ENCODE measurements around the gene CDKN1C.

Gene CDKN1C

GRCh38 chr11:2890466-2891294 lies 5.1 kb upstream of the CDKN1C start:
- Histone ChIP-seq H4K8ac (ENCODE audit: low read depth, low read length) (no peak overlapping the region), H2AFZ (ENCODE audit: low read length) (peak overlapping the region; percentile 88), H3K36me3 (replicated peaks in 1 of 2; ENCODE audit: control insufficient read depth in 2 of 2, insufficient read depth in 2 of 2, low read length in 2 of 2) (no peaks in the 10 kb centered on the region), H2BK120ac (ENCODE audit: low read depth, low read length) (peak overlapping the region; percentile 56), H3K4me1 (ENCODE audit: control insufficient read depth in 2 of 2, insufficient read depth in 1 of 2, low read depth in 1 of 2, low read length in 2 of 2) (peaks cover 25 to 33% of the 10 kb centered on the region in 2 donors), H3K4ac (ENCODE audit: low read length) (peak overlapping the region; percentile 96), H2BK15ac (ENCODE audit: low read length) (peak overlapping the region; percentile 100), H3K9ac (ENCODE audit: low read depth, low read length, poor library complexity) (no peak overlapping the region), H3K4me3 (ENCODE audit: low read length in 2 of 2) (no peak overlapping the region), H4K91ac (ENCODE audit: low read depth, low read length, poor library complexity) (peak overlapping the region; percentile 94), H2BK12ac (ENCODE audit: low read length) (peak overlapping the region; percentile 93), H3K27ac (replicated peaks; ENCODE audit: low read length) (no peak overlapping the region), H3K79me1 (ENCODE audit: low read depth, low read length) (no peaks in the 10 kb centered on the region), H3K27me3 (ENCODE audit: control insufficient read depth in 3 of 3, insufficient read depth in 3 of 3, low read depth in 1 of 3, low read length in 3 of 3) (peaks cover 0 to 3% (median 2%) of the 10 kb centered on the region in 3 experiments), H2BK5ac (ENCODE audit: low read length) (peak overlapping the region; percentile 88), H3K18ac (ENCODE audit: low read length) (peak overlapping the region; percentile 96), H3K14ac (ENCODE audit: low read length) (peak overlapping the region; percentile 84), H2AK5ac (ENCODE audit: low read depth, low read length) (peak overlapping the region; percentile 99), H3K9me3 (replicated peaks in 1 of 2; ENCODE audit: control insufficient read depth in 2 of 2, insufficient read depth in 1 of 2, low read depth in 1 of 2, low read length in 2 of 2) (no peaks in the 10 kb centered on the region), H3K4me2 (ENCODE audit: insufficient read depth, low read length, poor library complexity, severe bottlenecking) (no peak overlapping the region), H3K23ac (ENCODE audit: low read depth, low read length, poor library complexity) (peak overlapping the region; percentile 75)
- WGBS, 2 donors (ENCODE audit: extremely low coverage in 2 of 2, insufficient read length in 2 of 2, insufficient replicate concordance in 1 of 2): no CpG with 5 or more reads among the region's 28 CpGs
- DNase-seq (ENCODE audit: low spot score): no peak

- Histone ChIP-seq H2AFZ (ENCODE audit: low read length) (no peak overlapping the region), H2BK5ac (ENCODE audit: low read length) (peak overlapping the region; percentile 88), H3K4me1 (ENCODE audit: control insufficient read depth in 2 of 2, insufficient read depth in 1 of 2, low read depth in 1 of 2, low read length in 2 of 2) (peaks cover 25 to 33% of the 10 kb centered on the region in 2 donors), H3K4me3 (ENCODE audit: low read length in 2 of 2) (no peak overlapping the region), H3K79me1 (ENCODE audit: low read depth, low read length) (peaks cover 7% of the 10 kb centered on the region), H4K8ac (ENCODE audit: low read depth, low read length) (no peak overlapping the region), H4K91ac (ENCODE audit: low read depth, low read length, poor library complexity) (peak overlapping the region; percentile 94), H3K9me3 (replicated peaks in 1 of 2; ENCODE audit: control insufficient read depth in 2 of 2, insufficient read depth in 1 of 2, low read depth in 1 of 2, low read length in 2 of 2) (no peaks in the 10 kb centered on the region), H3K23ac (ENCODE audit: low read depth, low read length, poor library complexity) (peak overlapping the region; percentile 17), H3K9ac (ENCODE audit: low read depth, low read length, poor library complexity) (peak overlapping the region; percentile 37), H3K4me2 (ENCODE audit: insufficient read depth, low read length, poor library complexity, severe bottlenecking) (no peak overlapping the region), H3K27ac (replicated peaks; ENCODE audit: low read length) (no peak overlapping the region), H3K18ac (ENCODE audit: low read length) (no peak overlapping the region), H3K27me3 (ENCODE audit: control insufficient read depth in 3 of 3, insufficient read depth in 3 of 3, low read depth in 1 of 3, low read length in 3 of 3) (peaks cover 0 to 9% (median 2%) of the 10 kb centered on the region in 3 experiments), H2BK15ac (ENCODE audit: low read length) (peak overlapping the region; percentile 100), H3K14ac (ENCODE audit: low read length) (no peak overlapping the region), H3K36me3 (replicated peaks in 1 of 2; ENCODE audit: control insufficient read depth in 2 of 2, insufficient read depth in 2 of 2, low read length in 2 of 2) (no peaks in the 10 kb centered on the region), H2BK12ac (ENCODE audit: low read length) (peak overlapping the region; percentile 92), H2AK5ac (ENCODE audit: low read depth, low read length) (peak overlapping the region; percentile 99), H3K4ac (ENCODE audit: low read length) (peak overlapping the region; percentile 97), H2BK120ac (ENCODE audit: low read depth, low read length) (peak overlapping the region; percentile 82)
- no peak for DNase-seq (ENCODE audit: low spot score)
- no CpG with 5 or more reads among the region's 16 CpGs for WGBS, 2 donors (ENCODE audit: extremely low coverage in 2 of 2, insufficient read length in 2 of 2, insufficient replicate concordance in 1 of 2)
Measured at GRCh38 chr11:2889362-2890273, 4.0 kb upstream of the CDKN1C start.

- no peak overlapping the region for H3K27ac ChIP-seq (replicated peaks; ENCODE audit: low read length)
- no peak overlapping the region for H2AK5ac ChIP-seq (ENCODE audit: low read depth, low read length)
- H2BK12ac ChIP-seq (ENCODE audit: low read length): no peak overlapping the region
- peaks cover 7% of the 10 kb centered on the region for H3K79me1 ChIP-seq (ENCODE audit: low read depth, low read length)
- no peak overlapping the region for H3K4me3 ChIP-seq (ENCODE audit: low read length in 2 of 2)
- no peaks in the 10 kb centered on the region for H3K9me3 ChIP-seq (replicated peaks in 1 of 2; ENCODE audit: control insufficient read depth in 2 of 2, insufficient read depth in 1 of 2, low read depth in 1 of 2, low read length in 2 of 2)
- H3K9ac ChIP-seq (ENCODE audit: low read depth, low read length, poor library complexity): no peak overlapping the region
- peak overlapping the region; percentile 79 for H2BK15ac ChIP-seq (ENCODE audit: low read length)
- no peak overlapping the region for H3K23ac ChIP-seq (ENCODE audit: low read depth, low read length, poor library complexity)
- peaks cover 25 to 31% of the 10 kb centered on the region in 2 donors for H3K4me1 ChIP-seq (ENCODE audit: control insufficient read depth in 2 of 2, insufficient read depth in 1 of 2, low read depth in 1 of 2, low read length in 2 of 2)
- no peak overlapping the region for H4K8ac ChIP-seq (ENCODE audit: low read depth, low read length)
- no peak overlapping the region for H3K4me2 ChIP-seq (ENCODE audit: insufficient read depth, low read length, poor library complexity, severe bottlenecking)
- H2BK120ac ChIP-seq (ENCODE audit: low read depth, low read length): no peak overlapping the region
- H3K27me3 ChIP-seq (ENCODE audit: control insufficient read depth in 3 of 3, insufficient read depth in 3 of 3, low read depth in 1 of 3, low read length in 3 of 3): peaks cover 0 to 14% (median 0%) of the 10 kb centered on the region in 3 experiments
- no peak overlapping the region for H3K4ac ChIP-seq (ENCODE audit: low read length)
- H3K36me3 ChIP-seq (replicated peaks in 1 of 2; ENCODE audit: control insufficient read depth in 2 of 2, insufficient read depth in 2 of 2, low read length in 2 of 2): no peaks in the 10 kb centered on the region
- peak; percentile 83 for DNase-seq (ENCODE audit: low spot score)
- H2AFZ ChIP-seq (ENCODE audit: low read length): no peak overlapping the region
- H3K14ac ChIP-seq (ENCODE audit: low read length): no peak overlapping the region
- no peak overlapping the region for H2BK5ac ChIP-seq (ENCODE audit: low read length)
- WGBS, 2 donors (ENCODE audit: extremely low coverage in 2 of 2, insufficient read length in 2 of 2, insufficient replicate concordance in 1 of 2): no CpG with 5 or more reads among the region's 25 CpGs
- H4K91ac ChIP-seq (ENCODE audit: low read depth, low read length, poor library complexity): no peak overlapping the region
- no peak overlapping the region for H3K18ac ChIP-seq (ENCODE audit: low read length)
Measured at GRCh38 chr11:2888266-2888968, 2.8 kb upstream of the CDKN1C start.
